ENCODE results near the gene OR1F1. TPM values are rescaled to one million over a fixed set of nuclear protein-coding genes. Genes with fewer than 3 reads are reported as not detected.

The OR1F1 gene
- total RNA-seq, 4 donors from 2014 or later, result not detected

DNA sequence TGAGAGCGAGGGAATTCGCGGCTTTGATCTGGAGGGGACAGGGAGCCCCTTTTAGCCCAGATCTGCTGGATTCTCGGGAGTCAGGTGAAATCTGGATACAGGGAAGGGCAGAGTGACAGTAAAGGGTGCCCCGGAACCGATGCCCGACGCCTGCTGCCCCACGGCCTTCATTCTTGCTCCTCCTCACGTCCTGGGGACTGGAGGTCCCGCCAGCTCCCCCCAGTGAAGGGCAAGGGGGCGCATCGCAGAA, 596 bp downstream of the OR1F1 start:
- in situ Hi-C loops (cut with MboI; ENCODE audit: low sequenced_read_pairs in 4 of 4), result no loop called here

DNA sequence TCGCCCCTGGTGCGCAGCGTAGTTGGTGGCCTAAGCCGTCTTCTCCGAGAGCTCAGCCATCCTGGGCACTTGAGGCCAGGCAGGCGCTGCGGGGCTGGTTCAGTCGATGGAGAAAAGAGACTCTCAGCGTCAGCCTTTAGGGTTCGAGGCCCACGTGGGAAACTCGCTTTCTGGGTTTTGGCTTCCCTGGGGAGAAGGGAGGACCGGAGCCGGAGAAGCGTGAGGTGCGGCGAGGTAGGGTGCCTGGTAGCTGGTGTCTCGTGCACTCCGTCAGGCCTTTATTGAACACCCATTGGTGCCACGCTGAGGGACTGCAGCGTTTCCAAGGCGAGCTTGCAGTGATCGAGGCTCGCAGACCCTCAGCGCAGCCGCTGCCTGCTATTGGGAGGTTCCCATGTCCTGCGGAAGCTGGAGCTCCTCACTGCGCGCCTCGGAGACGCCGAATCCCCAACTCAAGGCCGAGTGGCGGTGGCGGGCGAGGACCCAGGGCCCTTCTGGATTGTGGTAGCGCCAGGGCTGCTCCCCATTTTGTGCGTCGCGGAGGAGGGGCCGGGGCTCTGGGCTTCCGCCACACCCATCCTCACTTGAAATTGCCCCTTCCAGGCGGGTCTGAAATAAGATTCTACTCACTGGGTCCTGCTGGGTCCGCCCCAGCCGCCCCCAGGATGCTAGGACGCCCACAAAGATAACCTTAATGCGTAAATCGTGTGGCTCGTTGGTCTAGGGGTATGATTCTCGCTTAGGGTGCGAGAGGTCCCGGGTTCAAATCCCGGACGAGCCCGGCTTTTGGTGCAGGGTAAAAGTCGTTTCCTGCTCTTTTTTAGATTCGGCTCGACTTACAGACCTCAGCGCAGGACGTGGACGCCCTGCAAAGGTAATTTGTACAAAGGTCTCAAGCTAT, 1.2 kb downstream of the OR1F1 start:
- H3K27me3 ChIP-seq, result peaks cover 94 to 99% (median 98%) of the 10 kb centered on the region in 3 donors
- H3K27ac ChIP-seq, result no peak overlapping the region
- in situ Hi-C loops (cut with MboI; ENCODE audit: low sequenced_read_pairs in 4 of 4), result no loop called here
- no peak for DNase-seq
- no peak for ATAC-seq
- H3K4me3 ChIP-seq, result peak overlapping the region in 1 of 4 donors; percentile 31
- intact Hi-C loops (cut with DNase I; ENCODE audit: low total_unique reads), result loop anchor here (10.0 kb wide), 1 partner anchor 316 kb away; the partner anchor contains the start of gene CLUAP1
- peaks cover 4% of the 10 kb centered on the region in 2 donors for H3K4me1 ChIP-seq
- no peaks in the 10 kb centered on the region for H3K36me3 ChIP-seq
- TF ChIP-seq, protein P1, sequence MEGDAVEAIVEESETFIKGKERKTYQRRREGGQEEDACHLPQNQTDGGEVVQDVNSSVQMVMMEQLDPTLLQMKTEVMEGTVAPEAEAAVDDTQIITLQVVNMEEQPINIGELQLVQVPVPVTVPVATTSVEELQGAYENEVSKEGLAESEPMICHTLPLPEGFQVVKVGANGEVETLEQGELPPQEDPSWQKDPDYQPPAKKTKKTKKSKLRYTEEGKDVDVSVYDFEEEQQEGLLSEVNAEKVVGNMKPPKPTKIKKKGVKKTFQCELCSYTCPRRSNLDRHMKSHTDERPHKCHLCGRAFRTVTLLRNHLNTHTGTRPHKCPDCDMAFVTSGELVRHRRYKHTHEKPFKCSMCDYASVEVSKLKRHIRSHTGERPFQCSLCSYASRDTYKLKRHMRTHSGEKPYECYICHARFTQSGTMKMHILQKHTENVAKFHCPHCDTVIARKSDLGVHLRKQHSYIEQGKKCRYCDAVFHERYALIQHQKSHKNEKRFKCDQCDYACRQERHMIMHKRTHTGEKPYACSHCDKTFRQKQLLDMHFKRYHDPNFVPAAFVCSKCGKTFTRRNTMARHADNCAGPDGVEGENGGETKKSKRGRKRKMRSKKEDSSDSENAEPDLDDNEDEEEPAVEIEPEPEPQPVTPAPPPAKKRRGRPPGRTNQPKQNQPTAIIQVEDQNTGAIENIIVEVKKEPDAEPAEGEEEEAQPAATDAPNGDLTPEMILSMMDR (IDR thresholded peaks at IDR 0.05 in 4 of 5, conservative IDR thresholded peaks at IDR 0.05 in 1 of 5), result no peak
- TF ChIP-seq POLR2A (IDR thresholded peaks at IDR 0.05), result no peak
- peaks cover 0 to 3% (median 0%) of the 10 kb centered on the region in 3 donors for H3K9me3 ChIP-seq

More for the DNA sequence above, 596 bp downstream of the OR1F1 start:
- Histone ChIP-seq H3K4me1 (peaks cover 4% of the 10 kb centered on the region in 2 donors), H3K9me3 (peaks cover 0 to 2% (median 0%) of the 10 kb centered on the region in 3 donors), H3K4me3 (no peak overlapping the region), H3K27me3 (peaks cover 94 to 99% (median 99%) of the 10 kb centered on the region in 3 donors), H3K36me3 (no peaks in the 10 kb centered on the region), H3K27ac (no peak overlapping the region)
- intact Hi-C loops (cut with DNase I; ENCODE audit: low total_unique reads), result loop anchor here (10.0 kb wide), 1 partner anchor 316 kb away; the partner anchor contains the start of gene CLUAP1
- no peak for DNase-seq
- TF ChIP-seq POLR2A (IDR thresholded peaks at IDR 0.05), result no peak
- ATAC-seq, result no peak

- H3K27ac ChIP-seq, result no peak overlapping the region
- in situ Hi-C loops (cut with MboI; ENCODE audit: low sequenced_read_pairs in 4 of 4), result no loop called here
- H3K27me3 ChIP-seq, result peaks cover 94 to 98% (median 95%) of the 10 kb centered on the region in 3 donors
- intact Hi-C loops (cut with DNase I; ENCODE audit: low total_unique reads), result loop anchor here (10.0 kb wide), 1 partner anchor 315 kb away; the partner anchor contains the start of gene CLUAP1
- DNase-seq, result no peak
- no peak for ATAC-seq
- peaks cover 4% of the 10 kb centered on the region in 2 donors for H3K4me1 ChIP-seq
- peaks cover 0 to 3% (median 0%) of the 10 kb centered on the region in 3 donors for H3K9me3 ChIP-seq
- no peaks in the 10 kb centered on the region for H3K36me3 ChIP-seq
- peak overlapping the region in 1 of 4 donors; percentile 31 for H3K4me3 ChIP-seq
- TF ChIP-seq, protein P1 (IDR thresholded peaks at IDR 0.05 in 4 of 5, conservative IDR thresholded peaks at IDR 0.05 in 1 of 5), result no peak
- TF ChIP-seq POLR2A (IDR thresholded peaks at IDR 0.05), result no peak
Observed at GRCh38 chr16:3189869-3190268, 1.9 kb downstream of the OR1F1 start.

DNA sequence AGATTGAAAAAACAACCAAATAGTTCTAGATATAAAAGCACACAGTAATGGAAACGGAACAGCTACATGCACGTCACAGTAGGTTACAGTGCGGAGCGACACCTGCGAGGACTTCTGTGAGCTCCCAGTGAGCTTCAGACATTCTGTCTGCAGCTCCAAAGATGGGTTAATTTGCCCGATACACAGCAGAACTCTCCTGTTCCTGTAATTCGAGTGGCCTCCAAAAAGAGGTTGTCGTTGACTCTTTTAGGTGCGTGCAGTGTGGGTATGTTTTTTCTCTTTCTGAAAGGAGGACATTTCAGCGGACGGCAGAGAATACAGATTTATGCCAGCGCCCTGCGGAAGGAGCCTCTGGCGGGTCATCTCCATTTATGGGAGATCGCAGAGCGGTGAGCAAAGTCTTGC, 2.9 kb downstream of the OR1F1 start:
- Histone ChIP-seq H3K27ac (no peak overlapping the region), H3K4me1 (peaks cover 4% of the 10 kb centered on the region in 2 donors), H3K36me3 (no peaks in the 10 kb centered on the region), H3K9me3 (peaks cover 0 to 3% (median 0%) of the 10 kb centered on the region in 3 donors), H3K4me3 (no peak overlapping the region), H3K27me3 (peaks cover 95 to 97% (median 96%) of the 10 kb centered on the region in 3 donors)
- intact Hi-C loops (cut with DNase I; ENCODE audit: low total_unique reads), result no loop called here
- DNase-seq, result no peak
- in situ Hi-C loops (cut with MboI; ENCODE audit: low sequenced_read_pairs in 4 of 4), result no loop called here
- TF ChIP-seq, protein P1 (IDR thresholded peaks at IDR 0.05 in 4 of 5, conservative IDR thresholded peaks at IDR 0.05 in 1 of 5), result no peak
- TF ChIP-seq POLR2A (IDR thresholded peaks at IDR 0.05), result no peak
- no peak for ATAC-seq

DNA sequence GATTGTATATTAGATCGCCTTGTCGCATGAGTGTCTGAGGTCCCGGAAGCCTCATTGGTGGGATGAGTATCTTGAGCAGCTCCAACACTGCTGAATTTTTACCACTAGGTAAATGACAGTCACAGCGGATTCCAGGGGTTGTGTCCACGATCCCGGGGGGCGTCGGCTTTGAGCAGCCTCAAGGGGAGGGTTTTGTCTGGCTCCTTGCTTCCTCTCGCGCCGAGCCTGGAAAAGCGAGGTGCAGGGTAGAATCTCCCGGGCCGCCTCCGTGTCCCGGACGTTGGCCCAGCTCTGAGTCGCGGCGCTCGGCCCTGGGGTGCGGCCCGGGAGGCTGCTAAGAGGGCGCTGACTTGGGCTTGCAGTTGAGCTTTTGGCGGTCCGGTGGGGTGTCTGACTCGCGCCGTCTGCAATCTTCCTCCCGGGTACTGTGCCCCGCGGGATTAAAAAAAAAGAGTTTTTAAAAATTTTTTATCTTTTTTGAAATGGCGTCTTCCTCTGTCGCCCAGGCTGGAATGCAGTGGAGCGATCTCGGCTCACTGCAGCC, 4.5 kb downstream of the OR1F1 start:
- ATAC-seq (no peak), DNase-seq (no peak)
- Histone ChIP-seq H3K4me3 (no peak overlapping the region), H3K27me3 (peaks cover 87 to 93% (median 93%) of the 10 kb centered on the region in 3 donors), H3K36me3 (no peaks in the 10 kb centered on the region), H3K27ac (no peak overlapping the region), H3K4me1 (peaks cover 4% of the 10 kb centered on the region in 2 donors), H3K9me3 (peaks cover 0 to 3% (median 0%) of the 10 kb centered on the region in 3 donors)
- in situ Hi-C loops (cut with MboI; ENCODE audit: low sequenced_read_pairs in 4 of 4), result no loop called here
- intact Hi-C loops (cut with DNase I; ENCODE audit: low total_unique reads), result no loop called here
- TF ChIP-seq, protein P1 (IDR thresholded peaks at IDR 0.05 in 4 of 5, conservative IDR thresholded peaks at IDR 0.05 in 1 of 5), result no peak
- TF ChIP-seq POLR2A (IDR thresholded peaks at IDR 0.05), result no peak
